WERI-Rb-1 (cell line): Measurements from ENCODE around the gene FHIT.

Experiments
- DNase-seq: peaks from one replicate; pipeline ENCODE4 v3.0.0-alpha.2; 2020
- H3K27ac ChIP-seq: fragments of 250-450 bp; sonication (Bioruptor Pico); 2 replicates; pipeline ENCODE4 v1.5.1; 2020; ENCODE audit warnings: mild to moderate bottlenecking, moderate library complexity
- H3K27me3 ChIP-seq: fragments of 250-450 bp; sonication (Bioruptor Pico); 2 replicates; pipeline ENCODE4 v1.5.1; 2021; ENCODE audit warnings: mild to moderate bottlenecking, low read depth, moderate library complexity; ENCODE audit not compliant: insufficient read depth, severe bottlenecking
- H3K36me3 ChIP-seq: fragments of 250-450 bp; sonication (Bioruptor Pico); 2 replicates; pipeline ENCODE4 v1.5.1; 2020; ENCODE audit warnings: mild to moderate bottlenecking, moderate library complexity
- H3K4me3 ChIP-seq: 2 replicates; pipeline ENCODE4 v1.5.1; 2011; ENCODE audit warnings: low read depth, mild to moderate bottlenecking, control low read depth, low read length
- H3K9me3 ChIP-seq: fragments of 250-450 bp; sonication (Bioruptor Pico); 2 replicates; pipeline ENCODE4 v1.5.1; 2021; ENCODE audit warnings: mild to moderate bottlenecking, moderate library complexity; ENCODE audit not compliant: severe bottlenecking
- CTCF ChIP-seq: IDR thresholded peaks from 2 replicates; pipeline ENCODE4 v1.5.1; 2011; ENCODE audit warnings: low read depth, mild to moderate bottlenecking, control low read depth, inconsistent platforms, low read length

FHIT gene

DNA sequence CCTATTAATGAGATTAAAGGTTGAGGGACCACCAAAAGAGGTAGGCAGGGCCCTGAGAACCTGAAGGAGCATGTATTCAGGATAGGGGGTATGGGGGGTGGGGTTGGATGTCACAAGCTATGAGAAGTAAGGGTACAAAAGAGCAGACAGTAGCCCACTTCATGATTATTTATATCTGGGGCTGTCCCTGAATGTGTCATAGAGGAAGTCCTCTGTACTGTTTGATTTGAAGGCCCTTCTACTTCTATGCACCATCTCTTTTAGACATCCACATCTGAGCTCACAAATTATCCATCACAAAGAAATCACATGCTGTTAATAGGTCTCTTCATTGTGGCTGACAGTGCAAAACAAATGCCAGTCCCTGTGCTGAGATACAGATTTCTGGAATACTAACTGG, 68.6 kb downstream of the FHIT start:
- no peak for TF ChIP-seq CTCF
- Histone ChIP-seq H3K27ac (no peak overlapping the region), H3K27me3 (no peaks in the 10 kb centered on the region), H3K4me3 (no peak overlapping the region), H3K9me3 (no peaks in the 10 kb centered on the region), H3K36me3 (no peaks in the 10 kb centered on the region)
- DNase-seq = no peak

DNA sequence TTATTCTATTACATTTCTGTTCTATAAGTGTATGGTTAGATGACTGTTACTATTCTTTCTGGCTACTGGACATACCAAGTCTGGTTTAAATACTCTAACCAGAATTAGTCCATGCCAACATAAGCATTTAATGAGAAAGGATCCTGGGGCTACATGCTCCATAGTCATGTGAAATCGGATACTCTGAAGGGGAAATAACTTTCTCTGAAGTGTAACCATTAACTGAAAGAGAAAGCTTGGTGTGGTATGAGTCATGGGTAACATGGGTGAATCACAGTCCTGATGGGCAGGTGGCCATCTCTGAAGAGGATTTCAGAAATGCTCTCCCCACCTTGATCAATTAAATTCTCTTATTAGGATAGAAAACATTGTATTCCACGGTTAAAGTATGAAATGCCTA, 69.4 kb downstream of the FHIT start:
- Histone ChIP-seq H3K27ac (no peak overlapping the region), H3K9me3 (no peaks in the 10 kb centered on the region), H3K27me3 (no peaks in the 10 kb centered on the region), H3K4me3 (no peak overlapping the region), H3K36me3 (no peaks in the 10 kb centered on the region)
- no peak for DNase-seq
- TF ChIP-seq CTCF = no peak

DNA sequence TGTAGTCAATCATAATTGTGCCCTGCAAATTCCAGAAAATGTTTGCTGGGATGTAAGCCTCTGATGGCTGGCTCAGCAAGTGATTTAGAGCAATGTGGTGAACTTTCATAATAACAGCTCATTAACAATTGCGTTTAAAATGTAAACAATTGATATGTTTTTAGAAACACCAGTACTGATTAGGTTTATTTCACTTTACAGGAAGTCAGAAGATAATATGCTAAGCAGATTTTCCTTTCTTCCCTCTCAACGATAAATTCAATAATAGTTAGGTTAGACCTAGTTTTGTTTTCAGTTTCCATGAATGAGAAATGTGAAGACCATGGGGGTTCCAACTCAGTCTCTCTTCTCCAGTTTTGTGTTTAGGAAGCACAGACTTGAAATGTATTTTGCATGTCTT, 71.0 kb downstream of the FHIT start:
- no peak for TF ChIP-seq CTCF
- DNase-seq = no peak
- Histone ChIP-seq H3K27ac (no peak overlapping the region), H3K36me3 (no peaks in the 10 kb centered on the region), H3K4me3 (no peak overlapping the region), H3K9me3 (no peaks in the 10 kb centered on the region), H3K27me3 (no peaks in the 10 kb centered on the region)

DNA sequence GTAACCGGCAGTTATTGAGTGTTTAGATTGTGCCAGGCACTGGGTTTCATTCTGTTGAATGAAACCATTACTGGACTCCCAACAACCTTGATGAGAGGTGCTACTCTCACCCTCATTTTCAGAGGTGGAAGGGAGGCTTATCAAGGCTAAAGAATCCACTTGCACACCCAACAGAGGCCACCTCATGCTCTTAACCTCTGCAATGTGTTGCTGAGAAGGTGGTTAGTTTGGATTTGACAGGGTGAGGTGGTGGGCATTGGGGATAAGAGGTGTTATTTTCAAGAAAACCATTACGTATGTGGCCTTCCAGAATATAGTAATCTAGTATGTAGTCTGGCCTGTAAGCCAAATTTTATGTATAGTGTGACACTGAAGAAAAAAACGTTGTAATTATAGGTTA, 73.1 kb downstream of the FHIT start:
- DNase-seq = no peak
- Histone ChIP-seq H3K27ac (no peak overlapping the region), H3K9me3 (no peaks in the 10 kb centered on the region), H3K4me3 (no peak overlapping the region), H3K27me3 (no peaks in the 10 kb centered on the region), H3K36me3 (no peaks in the 10 kb centered on the region)
- TF ChIP-seq CTCF = no peak

DNA sequence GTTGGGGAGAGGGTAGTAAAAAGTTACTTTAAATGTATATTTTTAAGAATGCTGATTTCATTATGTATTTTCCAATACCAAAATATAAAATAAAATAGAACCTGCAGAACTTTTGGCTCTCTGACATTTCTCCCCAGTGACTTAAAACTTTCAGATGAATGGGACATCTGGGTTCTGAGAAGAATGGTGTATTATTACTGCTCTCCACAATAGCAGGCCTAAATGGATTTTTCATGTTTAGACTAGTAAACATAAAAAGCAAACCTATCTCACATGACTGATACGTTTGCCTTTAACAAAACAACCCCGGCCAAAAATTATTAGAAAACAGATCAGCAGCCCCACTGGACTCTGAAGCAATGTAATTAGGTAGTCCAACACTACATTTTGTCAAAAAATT, 73.8 kb downstream of the FHIT start:
- no peaks in the 10 kb centered on the region for H3K27me3 ChIP-seq
- no peak overlapping the region for H3K4me3 ChIP-seq
- TF ChIP-seq CTCF = no peak
- DNase-seq = no peak
- H3K36me3 ChIP-seq = no peaks in the 10 kb centered on the region
- H3K9me3 ChIP-seq = no peaks in the 10 kb centered on the region
- no peak overlapping the region for H3K27ac ChIP-seq

- no peak overlapping the region for H3K4me3 ChIP-seq
- H3K9me3 ChIP-seq = no peaks in the 10 kb centered on the region
- H3K27me3 ChIP-seq = no peaks in the 10 kb centered on the region
- no peak for TF ChIP-seq CTCF
- H3K27ac ChIP-seq = no peak overlapping the region
- no peak for DNase-seq
- H3K36me3 ChIP-seq = no peaks in the 10 kb centered on the region
Observed at GRCh38 chr3:61173676-61174075, 77.6 kb downstream of the FHIT start.
